ENCODE data around the gene COA1.
"Not testable (repeated sequence)": the region's sequence is repeated elsewhere in the genome, so short reads cannot be mapped to it uniquely, and the experiment has no call there.

COA1 gene

GRCh38 chr7:43686991-43687390 is 42.3 kb downstream of the COA1 start:
- no peak for DNase-seq

DNA sequence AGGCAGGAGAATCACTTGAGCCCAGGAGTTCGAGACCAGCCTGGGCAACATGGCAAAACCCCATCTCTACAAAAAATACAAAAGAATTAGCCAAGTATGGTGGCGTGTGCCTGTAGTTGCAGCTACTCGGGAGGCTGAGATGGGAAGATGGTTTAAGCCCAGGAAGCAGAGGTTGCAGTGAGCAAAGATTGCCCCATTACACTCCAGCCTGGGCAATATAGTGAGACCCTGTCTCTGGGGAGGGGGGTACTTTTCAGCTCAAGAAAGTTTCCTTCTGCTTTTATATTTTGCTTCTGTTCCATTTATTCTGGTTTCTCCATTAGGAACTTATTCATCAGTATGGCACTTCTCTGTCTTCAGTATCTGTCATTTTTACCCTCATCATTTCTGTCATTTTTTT is 48.6 kb downstream of the COA1 start:
- DNase-seq = no peak

GRCh38 chr7:43679210-43680068 is 49.9 kb downstream of the COA1 start:
- DNase-seq = no peak

GRCh38 chr7:43678315-43678714 is 51.0 kb downstream of the COA1 start:
- DNase-seq = no peak

GRCh38 chr7:43677864-43678263 is 51.5 kb downstream of the COA1 start:
- DNase-seq = no peak

GRCh38 chr7:43674559-43675436 is 54.5 kb downstream of the COA1 start:
- no peak for DNase-seq

DNA sequence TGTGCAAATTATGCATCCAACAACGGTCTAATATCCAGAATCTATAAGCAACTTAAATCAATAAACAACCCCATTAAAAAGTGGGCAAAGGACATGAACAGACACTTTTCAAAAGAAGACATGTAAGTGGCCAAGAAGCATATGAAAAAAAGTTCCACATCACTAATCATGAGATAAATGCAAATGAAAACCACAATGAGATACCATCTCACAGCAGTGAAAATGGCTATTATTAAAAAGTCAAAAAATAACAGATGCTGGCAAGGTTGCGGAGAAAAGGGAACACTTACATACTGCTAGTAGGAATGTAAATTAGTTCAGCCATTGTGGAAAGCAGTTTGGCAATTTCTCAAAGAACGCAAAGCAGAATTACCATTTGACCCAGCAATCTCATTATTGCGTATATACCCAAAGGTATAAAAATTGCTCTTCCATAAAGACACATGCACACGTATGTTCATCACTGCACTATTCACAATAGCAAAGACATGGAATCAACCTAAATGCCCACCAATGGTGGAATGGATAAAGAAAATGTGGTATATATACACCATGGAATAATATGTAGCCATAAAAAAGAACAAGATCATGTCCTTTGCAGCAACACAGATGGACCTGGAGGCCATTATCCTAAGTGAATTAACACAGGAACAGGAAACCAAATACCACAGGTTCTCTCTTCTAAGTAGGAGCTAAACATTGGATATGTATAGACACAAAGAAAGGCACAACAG is 55.9 kb downstream of the COA1 start:
- DNase-seq = not testable (repeated sequence)

GRCh38 chr7:43671521-43671920 is 57.8 kb downstream of the COA1 start:
- DNase-seq = no peak

DNA sequence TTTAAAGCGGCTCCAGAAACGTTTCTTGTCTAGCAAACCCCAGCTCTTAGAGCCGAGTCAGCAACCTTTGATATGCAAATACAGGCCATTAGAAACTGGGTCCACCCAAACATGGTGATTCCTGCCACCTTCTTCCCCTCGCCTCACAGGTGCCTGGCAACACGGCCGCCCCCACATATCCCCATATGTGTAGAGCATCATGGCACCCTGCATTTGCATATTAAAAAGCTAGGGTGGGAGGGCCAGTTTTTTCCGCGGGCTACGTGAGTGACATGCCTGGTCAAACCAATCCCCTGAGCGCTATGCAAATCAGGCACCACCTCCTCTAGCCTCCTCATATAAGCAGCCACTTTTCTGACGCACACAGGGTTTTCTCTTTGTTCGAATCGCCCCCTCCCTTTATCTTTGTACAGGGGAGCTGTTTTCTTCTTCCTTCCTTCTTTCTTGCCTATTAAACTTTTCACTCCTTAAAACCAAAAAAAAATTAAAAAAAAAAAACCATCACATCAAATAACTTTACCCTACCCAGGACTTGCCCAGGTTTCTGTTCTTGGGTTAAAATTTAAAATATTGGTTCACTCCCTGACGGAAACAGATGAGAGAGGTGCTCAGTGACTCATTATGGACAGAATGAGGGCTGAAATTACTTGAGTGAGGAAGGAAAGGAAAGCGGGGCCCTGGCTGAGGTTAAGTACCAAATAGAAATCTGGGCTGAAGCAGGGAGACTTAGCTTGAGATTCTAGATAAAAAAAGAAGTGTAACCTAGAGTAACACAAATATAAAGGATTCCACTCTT is 59.8 kb downstream of the COA1 start:
- DNase-seq = peak; percentile 82

DNA sequence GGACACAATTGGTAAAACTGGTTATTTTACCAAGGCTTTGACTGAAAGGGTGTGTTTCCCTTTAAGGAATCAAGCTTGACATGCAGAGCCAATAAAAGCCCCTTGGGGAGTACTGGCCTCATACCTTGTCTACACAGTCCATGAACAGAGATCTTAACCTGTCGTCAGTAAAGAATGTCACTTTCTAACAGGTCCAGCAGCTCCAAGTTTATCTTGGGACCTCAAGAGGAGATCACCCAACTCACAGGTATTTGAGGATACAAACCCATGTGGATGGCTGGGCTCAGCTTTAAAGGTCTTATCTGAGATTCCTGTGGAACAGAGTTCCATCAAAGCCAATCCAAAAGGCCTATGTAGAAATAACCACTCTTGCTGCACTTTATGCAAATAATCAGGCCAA is 61.3 kb downstream of the COA1 start:
- DNase-seq = no peak

DNA sequence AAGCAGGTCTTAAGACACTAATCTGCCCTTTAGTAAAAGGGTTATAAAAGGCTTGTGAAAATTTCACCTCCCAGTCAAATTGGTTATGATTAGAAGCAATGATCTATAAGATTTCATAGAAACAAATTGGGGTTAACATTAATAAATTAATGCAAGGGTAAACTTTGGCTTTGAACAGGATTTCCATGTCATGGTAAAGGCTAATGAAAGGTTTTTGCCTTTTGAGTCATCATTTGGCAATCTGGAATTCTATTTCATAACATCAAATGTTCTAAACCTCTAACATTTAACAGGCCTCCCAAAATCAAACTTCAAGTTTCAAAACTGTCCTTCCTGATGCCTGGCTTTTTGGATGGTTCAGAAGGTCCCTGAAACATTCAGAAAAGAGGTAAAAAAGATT is 62.4 kb downstream of the COA1 start:
- no peak for DNase-seq

DNA sequence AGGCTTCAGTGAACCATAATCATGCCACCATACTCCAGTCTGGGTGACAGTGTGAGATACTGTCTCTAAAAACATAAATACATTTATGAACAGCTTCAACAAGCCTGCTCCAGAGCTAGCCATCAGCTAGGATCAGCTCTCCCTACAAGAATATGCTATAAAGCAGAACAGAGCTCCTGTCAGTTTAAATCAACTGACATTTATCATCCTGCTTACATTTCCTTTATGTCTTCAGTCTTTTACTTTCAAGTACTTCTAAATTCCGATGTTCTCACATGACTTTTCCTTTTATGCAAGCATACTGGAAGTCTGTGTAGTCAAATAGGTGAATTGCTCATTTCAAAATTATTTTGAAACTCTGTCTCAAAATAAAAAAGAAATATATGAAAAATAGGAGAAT is 64.6 kb downstream of the COA1 start:
- DNase-seq = no peak

GRCh38 chr7:43660141-43660540 is 69.2 kb downstream of the COA1 start:
- DNase-seq = no peak

GRCh38 chr7:43659549-43659896 is 69.8 kb downstream of the COA1 start:
- DNase-seq = no peak

DNA sequence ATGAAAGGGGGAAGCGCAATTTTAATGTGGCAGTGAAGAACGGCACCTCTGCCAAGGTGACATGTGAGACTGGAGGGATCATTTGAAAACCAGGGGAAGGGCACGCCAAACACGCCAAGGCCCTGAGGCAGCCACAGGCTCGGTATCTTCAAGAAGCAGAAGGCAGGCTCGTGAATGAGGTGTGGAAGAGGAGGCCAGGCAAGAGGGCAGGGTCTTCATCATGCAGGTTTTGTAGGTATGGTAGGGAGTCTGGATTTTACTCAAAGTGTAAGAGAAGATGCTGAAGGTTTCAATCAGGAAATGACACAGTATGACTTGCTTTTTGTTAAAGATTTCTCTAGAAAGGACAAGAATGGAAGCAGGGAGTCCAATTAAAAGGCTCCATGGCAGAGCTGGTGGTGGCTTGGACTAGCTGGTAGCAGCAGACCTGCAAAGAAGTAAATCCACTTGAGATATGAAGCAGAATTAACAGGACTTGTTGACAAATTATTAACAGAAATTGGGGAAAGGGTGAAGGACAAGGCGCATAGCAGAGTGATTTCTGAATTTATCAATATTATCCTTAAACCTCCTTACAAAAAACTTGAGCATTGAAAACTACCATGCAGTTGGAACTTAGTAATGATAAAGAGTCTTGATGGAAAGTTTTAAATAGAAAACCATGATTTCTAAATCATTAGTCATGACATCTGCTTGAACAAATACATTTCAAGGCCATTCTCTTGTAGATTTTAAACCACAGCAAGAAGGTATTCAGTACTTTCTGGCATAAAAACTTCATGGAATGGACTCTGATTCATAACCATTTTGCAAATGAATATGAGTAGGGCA is 70.4 kb downstream of the COA1 start:
- no peak for DNase-seq

DNA sequence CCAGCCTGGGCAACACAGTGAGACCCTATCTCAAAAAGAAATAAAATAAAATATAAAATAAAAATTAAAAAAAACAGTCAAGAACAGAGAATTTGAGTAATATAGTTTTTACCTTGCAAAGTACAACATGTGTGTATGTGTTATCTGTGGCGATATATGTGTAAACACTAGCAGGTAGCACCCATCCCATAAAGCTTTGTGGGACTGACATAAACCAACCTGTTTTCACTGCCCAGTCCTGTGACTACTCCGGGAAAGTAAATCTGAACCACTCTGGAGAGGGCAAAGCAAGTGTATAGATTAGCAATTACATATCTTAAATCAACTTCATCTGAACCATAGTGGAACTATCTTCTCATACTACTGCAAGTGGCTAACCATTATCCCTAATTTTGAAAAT is 72.3 kb downstream of the COA1 start:
- no peak for DNase-seq

GRCh38 chr7:43655584-43655983 is 73.7 kb downstream of the COA1 start:
- no peak for DNase-seq

DNA sequence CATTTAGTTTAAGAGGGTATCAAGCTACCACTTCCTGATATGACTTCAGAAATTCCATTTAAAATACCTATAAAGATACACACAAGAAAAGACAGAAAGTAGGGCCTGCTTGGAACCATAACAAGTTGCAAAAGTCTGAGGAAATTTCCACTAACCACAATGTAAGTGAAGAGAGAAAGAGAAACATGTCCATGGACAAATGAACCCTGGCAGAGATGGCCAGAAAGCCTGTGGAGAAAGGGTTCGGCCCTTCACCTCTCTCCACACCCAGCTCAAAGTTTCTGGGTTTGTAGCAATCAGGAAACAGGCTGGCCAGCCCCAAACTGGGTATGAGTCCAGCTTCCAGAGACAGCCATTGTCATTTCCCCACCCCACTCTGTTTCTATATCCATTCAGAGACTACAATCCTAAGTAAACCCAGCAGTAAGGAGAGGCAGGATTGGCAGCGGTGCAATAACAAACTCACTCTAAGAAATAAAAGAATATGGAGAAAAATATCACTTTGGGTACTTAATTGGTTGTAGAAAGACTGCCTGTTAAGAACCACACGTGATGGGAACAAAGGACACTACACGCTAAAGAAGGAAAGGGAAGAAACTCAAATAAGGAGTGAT is 75.3 kb downstream of the COA1 start:
- no peak for DNase-seq

GRCh38 chr7:43653466-43653865 is 75.9 kb downstream of the COA1 start:
- DNase-seq = no peak

DNA sequence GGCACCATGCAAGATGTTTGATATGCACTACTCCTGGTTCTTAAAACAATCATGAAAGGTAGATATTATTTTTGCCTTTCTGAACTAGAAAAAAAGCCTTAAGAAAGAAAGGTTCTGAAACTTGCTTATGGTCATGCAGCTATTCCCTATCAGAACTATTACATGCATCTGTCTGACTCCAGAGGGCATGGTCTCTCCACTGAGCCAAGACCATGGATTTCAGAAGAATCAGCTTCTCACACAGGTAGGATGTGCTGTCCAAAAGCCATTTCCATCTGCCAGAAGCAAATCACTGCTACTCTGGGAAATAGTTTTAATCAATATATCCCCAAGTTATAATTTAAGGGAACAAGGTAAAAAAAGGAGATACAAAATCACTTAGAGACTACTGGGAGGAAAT is 77.0 kb downstream of the COA1 start:
- no peak for DNase-seq

GRCh38 chr7:43650457-43651052 is 78.8 kb downstream of the COA1 start:
- DNase-seq = no peak
